Peyer's patch (tissue), 4 donors: ENCODE data around the gene DCHS2.

Source experiments
- CTCF ChIP-seq, 6 experiments: fragments of 450-650 bp in 4 of 6; fragments of 200-600 bp in 2 of 6; sonication (generic) in 1 of 6; IDR thresholded peaks; one replicate each; pipeline ENCODE4 v1.5.1; 2017 to 2019; ENCODE audit warnings: antibody characterized with exemption in 6 of 6, mild to moderate bottlenecking in 3 of 6, moderate library complexity in 1 of 6
- POLR2A ChIP-seq, 2 donors: fragments of 450-650 bp; IDR thresholded peaks; one replicate each; pipeline ENCODE4 v1.5.1; 2017; ENCODE audit warnings: antibody characterized with exemption in 2 of 2, mild to moderate bottlenecking in 2 of 2, moderate library complexity in 2 of 2

DNA sequence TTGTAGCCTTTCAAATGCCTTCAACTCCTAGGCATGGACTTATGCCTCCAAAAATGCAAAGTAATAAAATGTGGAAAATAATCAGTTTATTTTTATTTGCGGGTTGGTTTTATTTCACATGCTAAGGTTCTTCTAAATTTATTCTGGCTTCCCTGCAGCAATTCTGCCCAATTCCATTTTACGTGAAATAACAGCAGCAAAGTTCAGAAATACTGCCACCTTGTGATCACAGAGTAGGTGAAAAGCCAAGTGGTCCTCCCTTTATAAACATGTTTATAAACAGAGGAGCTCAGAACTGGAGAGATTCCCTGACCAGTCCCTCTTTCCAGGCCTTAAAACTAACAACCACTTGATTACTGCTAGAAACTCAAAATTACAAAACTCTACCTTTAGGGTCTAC is 14.7 kb upstream of the DCHS2 start:
- TF ChIP-seq CTCF (IDR thresholded peaks at IDR 0.05) (peak in 5 of 6 experiments; percentile 3 to 38 (median 33)), POLR2A (IDR thresholded peaks at IDR 0.05) (no peak)
